GM18502 (cell line): Measurements from ENCODE around the gene PLCL1.
"Not testable (repeated sequence)": the region's sequence is repeated elsewhere in the genome, so short reads cannot be mapped to it uniquely, and the experiment has no call there.

Source experiments
- ATAC-seq: cut with Tn5 transposase; IDR thresholded peaks from one replicate; pipeline ENCODE4 v1.9.1; 2021; ENCODE audit warnings: mild to moderate bottlenecking; ENCODE audit not compliant: unreplicated experiment, poor library complexity

The PLCL1 gene

GRCh38 chr2:197805715-197806633, 1.6 kb downstream of the PLCL1 start:
- no peak for ATAC-seq

GRCh38 chr2:197809064-197809463, 4.7 kb downstream of the PLCL1 start:
- no peak for ATAC-seq

- ATAC-seq, result no peak
Observed at GRCh38 chr2:197810016-197810415, 5.6 kb downstream of the PLCL1 start.

- no peak for ATAC-seq
Observed at GRCh38 chr2:197810491-197810890, 6.1 kb downstream of the PLCL1 start.

GRCh38 chr2:197813093-197813787, 8.8 kb downstream of the PLCL1 start:
- no peak for ATAC-seq

- ATAC-seq, result no peak
Observed at GRCh38 chr2:197814526-197814925, 10.1 kb downstream of the PLCL1 start.

- ATAC-seq, result no peak
Observed at GRCh38 chr2:197821550-197822289, 17.3 kb downstream of the PLCL1 start.

GRCh38 chr2:197822333-197822732, 17.9 kb downstream of the PLCL1 start:
- ATAC-seq, result no peak

GRCh38 chr2:197827618-197828017, 23.2 kb downstream of the PLCL1 start:
- ATAC-seq, result no peak

- no peak for ATAC-seq
Observed at GRCh38 chr2:197828464-197829135, 24.2 kb downstream of the PLCL1 start.

- ATAC-seq, result not testable (repeated sequence)
Observed at GRCh38 chr2:197834771-197835170, 30.4 kb downstream of the PLCL1 start.

- ATAC-seq, result no peak
Observed at GRCh38 chr2:197835293-197835692, 30.9 kb downstream of the PLCL1 start.

GRCh38 chr2:197838036-197838435, 33.6 kb downstream of the PLCL1 start:
- ATAC-seq, result peak; percentile 98

- ATAC-seq, result peak; percentile 10
Observed at GRCh38 chr2:197838579-197838978, 34.2 kb downstream of the PLCL1 start.

GRCh38 chr2:197839327-197839726, 34.9 kb downstream of the PLCL1 start:
- no peak for ATAC-seq

GRCh38 chr2:197839856-197840255, 35.5 kb downstream of the PLCL1 start:
- ATAC-seq, result no peak

GRCh38 chr2:197846128-197846527, 41.7 kb downstream of the PLCL1 start:
- no peak for ATAC-seq

- ATAC-seq, result no peak
Observed at GRCh38 chr2:197846777-197847176, 42.4 kb downstream of the PLCL1 start.

GRCh38 chr2:197847651-197848401, 43.4 kb downstream of the PLCL1 start:
- ATAC-seq, result no peak

GRCh38 chr2:197848602-197849001, 44.2 kb downstream of the PLCL1 start:
- ATAC-seq, result no peak
